Panc1 (cell line): ENCODE results near the gene CCDC85C. TPM values are rescaled to one million over a fixed set of nuclear protein-coding genes. Genes with fewer than 3 reads are reported as not detected.

Source experiments
- ATAC-seq: fragments of 200-7000 bp; cut with Tn5 transposase; 2 replicates; pipeline ENCODE4 v1.9.1; 2020; ENCODE audit warnings: mild to moderate bottlenecking, moderate library complexity
- BruUV-seq: library from RNA; stranded (reverse); fragments of 400-500 nt; replicated peaks from 2 replicates; lab custom pipeline; 2021; lab: Mats Ljungman, UMichigan
- CTCF ChIA-PET: fragments of 300-600 bp; sonication (Branson Sonifier 250); formaldehyde crosslinking; loops from one replicate; lab custom pipeline; 2022; ENCODE audit warnings: antibody characterized with exemption; lab: Charles Lee
- POLR2A ChIA-PET: fragments of 300-600 bp; sonication (Branson Sonifier 250); formaldehyde crosslinking; loops from one replicate; lab custom pipeline; 2022; ENCODE audit warnings: antibody characterized with exemption; lab: Charles Lee
- DNase-seq: peaks from one replicate; pipeline ENCODE4 v3.0.0-alpha.2; 2010; ENCODE audit warnings: low read depth, low spot score
- H3K27ac ChIP-seq: 2 replicates; pipeline ENCODE4 v1.5.1; 2011; ENCODE audit warnings: mild to moderate bottlenecking, low read length, inconsistent platforms
- H3K27me3 ChIP-seq: fragments of 200-500 bp; sonication (Bioruptor generic); 2 replicates; pipeline ENCODE4 v1.6.0; 2014; ENCODE audit warnings: low read length, inconsistent platforms; ENCODE audit not compliant: control insufficient read depth, insufficient read depth
- H3K36me3 ChIP-seq: fragments of 200-500 bp; sonication (Bioruptor generic); 2 replicates; pipeline ENCODE4 v1.5.1; 2014; ENCODE audit warnings: inconsistent platforms, mild to moderate bottlenecking, low read length, moderate library complexity; ENCODE audit not compliant: control insufficient read depth, insufficient read depth
- H3K4me1 ChIP-seq: 2 replicates; pipeline ENCODE4 v1.5.1; 2011; ENCODE audit warnings: inconsistent platforms, mild to moderate bottlenecking, low read length, moderate library complexity; ENCODE audit not compliant: control insufficient read depth, insufficient read depth
- H3K4me3 ChIP-seq, 2 experiments: 2 replicates each; pipeline ENCODE4 v1.5.1; 2011 to 2012; ENCODE audit warnings: low read depth in 2 of 2, low read length in 2 of 2, mild to moderate bottlenecking in 2 of 2, inconsistent platforms in 1 of 2, moderate library complexity in 1 of 2
- H3K9me3 ChIP-seq: fragments of 200-500 bp; sonication (Bioruptor generic); 2 replicates; pipeline ENCODE4 v1.5.1; 2014; ENCODE audit warnings: low read depth, mild to moderate bottlenecking, inconsistent platforms, low read length, moderate library complexity; ENCODE audit not compliant: control insufficient read depth, insufficient read depth
- POLR2AphosphoS5 ChIP-seq: IDR thresholded peaks from 2 replicates; pipeline ENCODE4 v1.6.1; 2012; ENCODE audit warnings: mild to moderate bottlenecking, low read depth, low read length, moderate library complexity
- SIN3A ChIP-seq: IDR thresholded peaks from 2 replicates; pipeline ENCODE4 v1.6.1; 2012; ENCODE audit warnings: low read depth, mild to moderate bottlenecking, low read length, moderate library complexity, borderline replicate concordance; ENCODE audit not compliant: insufficient read depth
- TCF7L2 ChIP-seq: IDR thresholded peaks from 2 replicates; pipeline ENCODE4 v1.6.1; 2011; ENCODE audit warnings: mild to moderate bottlenecking, low read depth, low read length, inconsistent platforms
- in situ Hi-C: cut with HindIII; loops from 2 replicates; pipeline ENCODE4 v1.10.0; 2016; ENCODE audit warnings: low sequenced_read_pairs, low pct_unique_long_range_greater_than_20kb
- intact Hi-C: fragments of 100-400 bp; cut with micrococcal nuclease; formaldehyde crosslinking; loops from one replicate; pipeline ENCODE4 v1.10.0; 2022; ENCODE audit not compliant: unreplicated experiment
- total RNA-seq: library from RNA; stranded (reverse); gene quantifications from one replicate; pipeline ENCODE4 v1.2.1, GENCODE V29; 2021; ENCODE audit not compliant: unreplicated experiment
- TF ChIP-seq, protein P1 (sequence below): fragments of 450-650 bp; IDR thresholded peaks from 2 replicates; pipeline ENCODE4 v1.5.1; 2017; ENCODE audit warnings: mild to moderate bottlenecking
- TF ChIP-seq, protein P2 (sequence below), 2 experiments: IDR thresholded peaks; 2 replicates each; pipeline ENCODE4 v1.6.1; 2011 to 2012; ENCODE audit warnings: low read depth in 2 of 2, control low read depth in 1 of 2, low read length in 1 of 2, mild to moderate bottlenecking in 1 of 2, moderate library complexity in 1 of 2; ENCODE audit not compliant: insufficient read depth in 1 of 2

Gene CCDC85C
- total RNA-seq, 1 experiment from 2014 or later = 96.6 TPM

DNA sequence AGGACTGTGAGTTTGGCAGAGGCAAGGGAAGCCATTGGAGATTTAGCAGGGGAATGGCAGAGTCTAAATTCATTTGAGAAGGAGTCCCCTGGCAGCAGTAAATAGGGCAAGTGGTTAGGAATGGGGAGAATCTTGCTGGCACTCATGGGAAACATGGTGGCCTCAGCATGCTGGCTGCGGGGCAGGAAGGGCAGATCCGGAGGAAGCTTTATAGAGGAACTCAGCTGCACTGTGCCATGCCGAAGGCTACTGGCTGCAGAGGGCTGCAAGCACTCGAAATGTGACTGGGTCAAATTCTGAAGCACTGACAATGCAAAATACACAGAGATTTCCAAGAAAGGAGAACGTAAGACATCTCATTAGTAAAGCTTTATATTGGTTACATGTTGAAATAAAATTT, 98.9 kb downstream of the CCDC85C start:
- BruUV-seq = no TSS peak
- POLR2A ChIA-PET = no interaction called here

DNA sequence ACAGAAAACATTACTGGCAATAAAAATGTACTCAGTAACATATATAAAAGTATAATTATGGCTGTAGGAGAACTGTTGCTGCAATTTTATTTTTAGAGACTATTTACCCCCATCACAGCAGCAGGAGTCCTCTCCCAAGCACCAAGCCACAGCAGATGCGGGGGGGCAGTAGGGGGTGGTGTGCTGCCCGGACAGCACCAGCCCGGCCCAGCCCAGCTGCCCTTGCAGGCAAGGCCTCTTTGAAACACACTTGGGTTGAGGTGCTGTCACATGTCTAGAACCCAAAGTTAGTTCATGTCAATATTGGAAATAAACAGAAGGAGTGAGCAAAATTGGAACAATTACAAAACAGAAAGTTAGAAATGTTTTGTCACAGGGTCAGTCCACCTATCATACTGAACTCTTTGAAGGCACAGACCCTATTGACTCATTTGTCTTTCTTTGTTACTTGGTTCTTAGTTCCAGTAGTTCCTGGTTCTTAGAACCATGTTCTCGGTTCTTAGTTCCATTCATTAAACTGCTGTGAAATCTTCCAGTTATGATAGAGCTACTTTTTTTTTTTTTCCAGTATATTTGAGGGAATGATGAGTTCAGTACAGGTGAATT, 100.1 kb downstream of the CCDC85C start:
- ATAC-seq (no peak), DNase-seq (no peak)
- TF ChIP-seq, protein P1, sequence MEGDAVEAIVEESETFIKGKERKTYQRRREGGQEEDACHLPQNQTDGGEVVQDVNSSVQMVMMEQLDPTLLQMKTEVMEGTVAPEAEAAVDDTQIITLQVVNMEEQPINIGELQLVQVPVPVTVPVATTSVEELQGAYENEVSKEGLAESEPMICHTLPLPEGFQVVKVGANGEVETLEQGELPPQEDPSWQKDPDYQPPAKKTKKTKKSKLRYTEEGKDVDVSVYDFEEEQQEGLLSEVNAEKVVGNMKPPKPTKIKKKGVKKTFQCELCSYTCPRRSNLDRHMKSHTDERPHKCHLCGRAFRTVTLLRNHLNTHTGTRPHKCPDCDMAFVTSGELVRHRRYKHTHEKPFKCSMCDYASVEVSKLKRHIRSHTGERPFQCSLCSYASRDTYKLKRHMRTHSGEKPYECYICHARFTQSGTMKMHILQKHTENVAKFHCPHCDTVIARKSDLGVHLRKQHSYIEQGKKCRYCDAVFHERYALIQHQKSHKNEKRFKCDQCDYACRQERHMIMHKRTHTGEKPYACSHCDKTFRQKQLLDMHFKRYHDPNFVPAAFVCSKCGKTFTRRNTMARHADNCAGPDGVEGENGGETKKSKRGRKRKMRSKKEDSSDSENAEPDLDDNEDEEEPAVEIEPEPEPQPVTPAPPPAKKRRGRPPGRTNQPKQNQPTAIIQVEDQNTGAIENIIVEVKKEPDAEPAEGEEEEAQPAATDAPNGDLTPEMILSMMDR = no peak
- TF ChIP-seq POLR2AphosphoS5 = no peak
- no peak for TF ChIP-seq SIN3A
- TF ChIP-seq TCF7L2 = no peak
- TF ChIP-seq, protein P2, sequence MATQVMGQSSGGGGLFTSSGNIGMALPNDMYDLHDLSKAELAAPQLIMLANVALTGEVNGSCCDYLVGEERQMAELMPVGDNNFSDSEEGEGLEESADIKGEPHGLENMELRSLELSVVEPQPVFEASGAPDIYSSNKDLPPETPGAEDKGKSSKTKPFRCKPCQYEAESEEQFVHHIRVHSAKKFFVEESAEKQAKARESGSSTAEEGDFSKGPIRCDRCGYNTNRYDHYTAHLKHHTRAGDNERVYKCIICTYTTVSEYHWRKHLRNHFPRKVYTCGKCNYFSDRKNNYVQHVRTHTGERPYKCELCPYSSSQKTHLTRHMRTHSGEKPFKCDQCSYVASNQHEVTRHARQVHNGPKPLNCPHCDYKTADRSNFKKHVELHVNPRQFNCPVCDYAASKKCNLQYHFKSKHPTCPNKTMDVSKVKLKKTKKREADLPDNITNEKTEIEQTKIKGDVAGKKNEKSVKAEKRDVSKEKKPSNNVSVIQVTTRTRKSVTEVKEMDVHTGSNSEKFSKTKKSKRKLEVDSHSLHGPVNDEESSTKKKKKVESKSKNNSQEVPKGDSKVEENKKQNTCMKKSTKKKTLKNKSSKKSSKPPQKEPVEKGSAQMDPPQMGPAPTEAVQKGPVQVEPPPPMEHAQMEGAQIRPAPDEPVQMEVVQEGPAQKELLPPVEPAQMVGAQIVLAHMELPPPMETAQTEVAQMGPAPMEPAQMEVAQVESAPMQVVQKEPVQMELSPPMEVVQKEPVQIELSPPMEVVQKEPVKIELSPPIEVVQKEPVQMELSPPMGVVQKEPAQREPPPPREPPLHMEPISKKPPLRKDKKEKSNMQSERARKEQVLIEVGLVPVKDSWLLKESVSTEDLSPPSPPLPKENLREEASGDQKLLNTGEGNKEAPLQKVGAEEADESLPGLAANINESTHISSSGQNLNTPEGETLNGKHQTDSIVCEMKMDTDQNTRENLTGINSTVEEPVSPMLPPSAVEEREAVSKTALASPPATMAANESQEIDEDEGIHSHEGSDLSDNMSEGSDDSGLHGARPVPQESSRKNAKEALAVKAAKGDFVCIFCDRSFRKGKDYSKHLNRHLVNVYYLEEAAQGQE (IDR thresholded peaks at IDR 0.05; ENCODE audit: insufficient read depth in 1 of 2, low read depth in 2 of 2, low read length in 1 of 2) = no peak
- POLR2A ChIA-PET = no interaction called here
- Histone ChIP-seq H3K27ac (no peak overlapping the region), H3K9me3 (no peaks in the 10 kb centered on the region), H3K4me1 (no peaks in the 10 kb centered on the region; the same call in 1 of the 2 replicates), H3K36me3 (peaks cover 27% of the 10 kb centered on the region), H3K4me3 (no peak overlapping the region), H3K27me3 (no peaks in the 10 kb centered on the region)
- in situ Hi-C loops (no loop called here), intact Hi-C loops (no loop called here)
- CTCF ChIA-PET = no interaction called here
- no TSS peak for BruUV-seq

More for the DNA sequence above, 98.9 kb downstream of the CCDC85C start:
- ATAC-seq = no peak
- no peak for DNase-seq
- Histone ChIP-seq H3K4me3 (no peak overlapping the region), H3K27ac (no peak overlapping the region), H3K4me1 (no peaks in the 10 kb centered on the region; the same call in 1 of the 2 replicates), H3K36me3 (peaks cover 27% of the 10 kb centered on the region), H3K27me3 (no peaks in the 10 kb centered on the region), H3K9me3 (no peaks in the 10 kb centered on the region)
- in situ Hi-C loops (no loop called here), intact Hi-C loops (no loop called here)
- TF ChIP-seq SIN3A (no peak), TCF7L2 (no peak), POLR2AphosphoS5 (no peak)
- TF ChIP-seq, protein P2 (IDR thresholded peaks at IDR 0.05; ENCODE audit: insufficient read depth in 1 of 2, low read depth in 2 of 2, low read length in 1 of 2) = no peak
- TF ChIP-seq, protein P1 = no peak
- CTCF ChIA-PET = no interaction called here
